Activated CD4-positive, alpha-beta memory T cell treated with anti-CD3 and anti-CD28 coated beads for 36 hours (primary cell): ENCODE results near the gene EPB41L5. TPM values are rescaled to one million over a fixed set of nuclear protein-coding genes. Genes with fewer than 3 reads are reported as not detected.

Experiments
- CTCF ChIA-PET: fragments of 350-600 bp; sonication (Branson Sonifier 250); formaldehyde crosslinking; loops from one replicate; lab custom pipeline; 2021; ENCODE audit warnings: antibody characterized with exemption, inconsistent platforms; lab: Charles Lee
- POLR2A ChIA-PET: fragments of 350-600 bp; sonication (Branson Sonifier 250); formaldehyde crosslinking; loops from one replicate; lab custom pipeline; 2021; ENCODE audit warnings: antibody characterized with exemption; lab: Charles Lee
- DNase-seq: peaks from one replicate; pipeline ENCODE4 v3.0.0-alpha.2; 2020
- H3K27ac Mint-ChIP-seq: one replicate; pipeline ENCODE4 v1.8.0; 2021; ENCODE audit warnings: mixed read lengths
- H3K27me3 Mint-ChIP-seq: one replicate; pipeline ENCODE4 v1.8.0; 2021; ENCODE audit warnings: mixed read lengths
- H3K36me3 Mint-ChIP-seq: one replicate; pipeline ENCODE4 v1.8.0; 2021; ENCODE audit warnings: mixed read lengths
- H3K4me1 Mint-ChIP-seq: one replicate; pipeline ENCODE4 v1.8.0; 2021; ENCODE audit warnings: low read depth, mixed read lengths
- H3K4me3 Mint-ChIP-seq: one replicate; pipeline ENCODE4 v1.8.0; 2021; ENCODE audit warnings: mild to moderate bottlenecking, mixed read lengths
- H3K9me3 Mint-ChIP-seq: one replicate; pipeline ENCODE4 v1.8.0; 2021; ENCODE audit warnings: mixed read lengths
- intact Hi-C: fragments of 100-400 bp; cut with micrococcal nuclease; formaldehyde crosslinking; loops from one replicate; pipeline ENCODE4 v1.15.1; 2023
- total RNA-seq, 2 experiments: library from RNA; stranded (reverse); gene quantifications; one replicate each; pipeline ENCODE4 v1.2.3, GENCODE V29; 2021

EPB41L5 gene
- total RNA-seq, 2 experiments from 2014 or later = 2.5 to 2.7 TPM

DNA sequence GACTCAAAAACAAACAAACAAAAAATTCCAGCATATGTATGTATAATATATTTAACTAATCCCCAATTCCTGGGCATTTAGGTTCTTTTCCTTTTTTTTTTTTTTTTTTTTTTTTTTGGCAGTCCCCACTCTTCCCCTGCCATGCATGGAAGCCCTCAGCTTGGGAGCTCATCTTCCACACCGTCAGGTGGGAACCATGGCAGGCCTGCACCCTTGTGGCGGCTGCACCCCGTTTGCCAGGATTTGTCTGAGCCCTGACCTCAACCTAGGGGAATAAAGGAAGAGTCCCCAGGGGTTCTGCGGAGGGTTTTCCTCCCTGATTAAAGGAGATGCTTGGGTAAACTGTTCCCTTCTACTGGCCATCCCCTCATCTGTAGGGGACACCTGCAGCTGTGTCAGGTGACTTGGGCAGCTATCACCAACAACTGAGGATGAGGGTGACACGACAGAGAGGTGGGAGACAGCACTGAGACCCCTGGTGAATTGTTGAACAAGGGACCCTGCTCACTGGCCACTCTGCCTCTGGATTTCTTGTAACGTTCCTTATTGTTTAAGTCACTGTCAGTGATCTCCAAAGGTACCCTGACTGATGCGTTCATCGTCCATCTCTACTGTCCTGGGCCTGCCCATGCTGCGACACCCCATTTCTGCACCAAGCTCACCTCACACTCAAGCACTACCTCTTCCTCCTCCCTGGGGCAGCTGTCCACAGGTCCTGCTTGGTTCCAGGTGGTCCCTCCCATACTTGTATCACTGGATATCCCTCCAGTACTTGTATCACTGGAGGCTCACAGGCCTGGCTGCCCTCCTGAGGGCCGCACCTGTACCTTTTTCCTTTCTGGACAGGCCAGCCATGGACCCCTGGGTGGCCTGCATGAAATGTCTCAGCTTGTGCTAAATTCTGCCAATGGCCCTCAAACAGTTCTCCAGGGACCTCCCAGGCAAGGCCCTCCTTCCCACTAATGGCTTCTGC lies 195.8 kb downstream of the EPB41L5 start:
- Mint-ChIP-seq H3K4me3 (no peak overlapping the region), H3K27me3 (no peaks in the 10 kb centered on the region), H3K27ac (no peak overlapping the region), H3K9me3 (no peaks in the 10 kb centered on the region), H3K36me3 (no peaks in the 10 kb centered on the region), H3K4me1 (no peaks in the 10 kb centered on the region)
- ChIA-PET CTCF (interaction anchor here (0.8 to 2.9 kb wide), 3 partner anchors 11 to 104 kb away, joined by 3 to 14 read pairs (median 6); no protein-coding TSS in a partner anchor), POLR2A (no interaction called here)
- no peak for DNase-seq
- intact Hi-C loops = no loop called here

DNA sequence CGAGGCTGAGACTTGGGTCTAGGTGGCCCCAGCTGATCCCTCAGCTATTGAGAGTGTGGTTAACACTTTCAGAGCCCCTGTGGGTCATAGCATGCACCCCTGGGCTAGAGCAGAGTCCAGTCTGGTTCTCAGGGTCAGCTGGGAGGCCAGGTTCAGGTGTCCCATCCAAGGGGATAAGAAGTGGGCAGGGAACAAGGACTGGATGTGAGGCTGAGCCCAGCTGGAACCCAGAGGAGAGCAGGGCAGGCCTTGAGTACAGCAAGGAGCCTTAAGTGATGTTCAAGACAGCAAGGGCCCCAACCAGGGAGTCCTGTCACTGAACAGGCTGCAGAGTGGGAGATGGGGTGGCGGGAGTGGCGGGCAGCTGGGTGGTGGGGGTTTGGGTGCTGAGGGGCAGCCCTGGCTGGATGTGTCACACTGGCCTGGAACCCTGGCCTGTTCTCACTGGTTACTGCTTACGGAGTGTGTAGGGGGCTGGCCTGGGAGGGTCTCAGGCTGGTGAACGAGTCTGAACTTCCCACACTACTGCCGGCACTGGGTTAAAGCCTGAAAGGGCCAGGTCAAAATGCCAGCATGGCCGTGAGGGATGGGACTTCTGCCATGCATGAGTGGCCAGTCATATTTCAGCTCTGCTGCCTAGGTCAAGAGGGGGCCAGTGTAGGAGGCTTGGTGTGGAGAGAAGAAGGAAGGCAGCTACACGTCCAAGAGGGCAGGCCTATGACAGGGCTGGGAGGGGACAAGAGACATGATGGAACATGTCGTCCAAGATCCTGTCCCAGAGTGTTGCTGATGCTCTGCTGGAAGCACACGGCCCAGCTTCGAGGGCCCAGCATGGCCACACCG lies 196.8 kb downstream of the EPB41L5 start:
- ChIA-PET POLR2A (no interaction called here), CTCF (interaction anchor here (1.0 kb wide), 2 partner anchors 31 to 103 kb away, joined by 3 read pairs; no protein-coding TSS in a partner anchor)
- Mint-ChIP-seq H3K36me3 (no peaks in the 10 kb centered on the region), H3K27me3 (no peaks in the 10 kb centered on the region), H3K9me3 (no peaks in the 10 kb centered on the region), H3K4me3 (no peak overlapping the region), H3K4me1 (no peaks in the 10 kb centered on the region), H3K27ac (peak overlapping the region; percentile 44)
- no peak for DNase-seq
- intact Hi-C loops = no loop called here

DNA sequence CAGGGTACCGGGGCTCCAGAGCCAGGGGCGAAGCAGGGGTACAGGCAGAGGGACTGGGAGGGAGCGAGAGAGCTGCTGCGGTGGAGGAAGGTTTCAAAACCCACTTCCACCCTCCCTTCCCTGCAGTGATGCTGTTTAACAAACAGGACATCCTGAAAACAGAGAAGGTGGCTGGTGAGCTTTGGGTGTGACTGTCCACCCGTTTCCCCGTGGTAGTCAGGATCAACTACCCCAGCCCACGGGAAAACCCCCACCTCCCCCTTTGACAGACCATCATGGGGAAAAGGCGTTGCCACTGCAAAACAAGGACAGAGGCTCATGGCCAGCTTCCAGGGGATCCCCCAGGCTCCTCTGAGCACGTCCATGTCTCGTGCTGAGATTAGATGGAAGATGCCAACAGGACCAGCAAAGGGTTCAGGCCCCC lies 197.4 kb downstream of the EPB41L5 start:
- H3K4me3 Mint-ChIP-seq = no peak overlapping the region
- POLR2A ChIA-PET = no interaction called here
- DNase-seq = peak; percentile 27

DNA sequence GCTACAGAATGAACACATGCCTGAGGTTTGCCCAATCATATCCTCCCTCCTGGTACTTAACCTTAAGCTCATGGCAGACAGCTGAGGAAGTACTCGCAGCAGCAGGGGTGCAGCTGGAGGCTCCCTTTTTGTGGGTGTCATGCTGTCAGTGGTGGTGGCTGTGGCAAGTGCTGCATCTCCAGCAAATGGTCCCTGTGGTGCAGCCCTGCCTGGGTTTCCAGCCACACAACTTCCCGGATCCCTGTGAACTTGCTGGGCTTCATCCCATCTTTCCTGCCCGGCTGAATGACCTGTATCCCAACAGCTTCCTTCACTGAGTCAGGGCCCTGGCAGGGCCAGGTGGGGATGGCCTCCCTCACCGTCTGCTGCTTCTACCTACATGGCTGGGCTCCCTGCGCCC lies 205.3 kb downstream of the EPB41L5 start:
- no peak for DNase-seq
- ChIA-PET CTCF (interaction anchor here (1.1 to 3.2 kb wide), 4 partner anchors 11 to 95 kb away, joined by 3 to 14 read pairs (median 5); no protein-coding TSS in a partner anchor), POLR2A (no interaction called here)
- peaks cover 13% of the 10 kb centered on the region for H3K9me3 Mint-ChIP-seq
- peaks cover 30% of the 10 kb centered on the region for H3K4me1 Mint-ChIP-seq
- no peak overlapping the region for H3K27ac Mint-ChIP-seq
- no peak overlapping the region for H3K4me3 Mint-ChIP-seq
- H3K27me3 Mint-ChIP-seq = no peaks in the 10 kb centered on the region
- intact Hi-C loops = no loop called here
- peaks cover 48% of the 10 kb centered on the region for H3K36me3 Mint-ChIP-seq

More for the DNA sequence above, 197.4 kb downstream of the EPB41L5 start:
- intact Hi-C loops = no loop called here
- no peaks in the 10 kb centered on the region for H3K4me1 Mint-ChIP-seq
- H3K36me3 Mint-ChIP-seq = no peaks in the 10 kb centered on the region
- CTCF ChIA-PET = interaction anchor here (1.0 kb wide), 2 partner anchors 32 to 103 kb away, joined by 3 read pairs; no protein-coding TSS in a partner anchor
- no peaks in the 10 kb centered on the region for H3K9me3 Mint-ChIP-seq
- no peaks in the 10 kb centered on the region for H3K27me3 Mint-ChIP-seq
- peak overlapping the region; percentile 44 for H3K27ac Mint-ChIP-seq

DNA sequence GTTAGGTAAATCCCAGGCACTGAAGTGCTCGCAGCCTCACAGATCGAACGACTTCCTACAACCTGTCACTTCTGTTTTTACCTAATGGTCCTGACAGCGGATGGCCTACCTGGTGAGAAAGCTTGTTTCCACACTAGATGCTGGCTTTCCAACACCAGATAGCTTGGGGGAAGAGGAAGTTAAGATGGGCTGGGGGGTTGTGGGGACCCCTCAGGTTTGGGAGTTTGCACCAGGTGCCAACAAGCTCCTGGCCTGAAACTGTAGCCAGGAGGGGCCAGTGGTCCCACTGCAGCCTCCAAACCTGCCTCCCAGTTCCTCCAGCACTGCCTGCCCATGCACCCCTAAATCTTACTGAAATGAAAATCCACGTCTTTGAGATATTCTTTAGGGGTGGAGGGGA lies 206.4 kb downstream of the EPB41L5 start:
- Mint-ChIP-seq H3K27ac (no peak overlapping the region), H3K27me3 (no peaks in the 10 kb centered on the region), H3K9me3 (peaks cover 13% of the 10 kb centered on the region), H3K4me3 (no peak overlapping the region), H3K4me1 (peaks cover 36% of the 10 kb centered on the region), H3K36me3 (peaks cover 48% of the 10 kb centered on the region)
- DNase-seq = no peak
- ChIA-PET POLR2A (interaction anchor here (1.2 kb wide), 1 partner anchor 43 kb away, joined by 3 read pairs; no protein-coding TSS in a partner anchor), CTCF (interaction anchor here (1.6 to 3.2 kb wide), 3 partner anchors 12 to 94 kb away, joined by 7 to 14 read pairs (median 11); no protein-coding TSS in a partner anchor)
- intact Hi-C loops = no loop called here

DNA sequence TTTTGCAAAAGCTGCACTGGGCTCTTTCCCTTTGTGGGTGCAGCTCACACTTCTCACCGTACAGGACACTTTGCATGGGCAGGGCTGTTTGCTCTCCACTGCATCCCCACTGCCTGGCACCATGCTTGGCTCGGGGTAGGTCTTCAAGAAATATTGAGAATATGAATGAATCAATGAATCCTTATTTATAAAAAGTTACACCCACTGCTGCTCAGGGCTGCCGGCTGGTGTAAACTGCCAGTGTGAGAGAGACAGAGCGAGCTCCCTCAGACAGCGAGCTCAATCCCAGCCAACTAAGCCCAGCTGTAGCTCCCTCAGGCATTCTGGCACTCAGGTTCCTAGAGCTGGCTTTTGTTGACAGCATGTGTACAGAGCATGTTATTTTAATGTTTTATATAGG lies 206.9 kb downstream of the EPB41L5 start:
- CTCF ChIA-PET = interaction anchor here (1.6 to 3.2 kb wide), 3 partner anchors 13 to 93 kb away, joined by 7 to 14 read pairs (median 11); no protein-coding TSS in a partner anchor
- Mint-ChIP-seq H3K27ac (no peak overlapping the region), H3K27me3 (no peaks in the 10 kb centered on the region), H3K4me1 (peaks cover 41% of the 10 kb centered on the region), H3K4me3 (no peak overlapping the region), H3K36me3 (peaks cover 48% of the 10 kb centered on the region), H3K9me3 (peaks cover 13% of the 10 kb centered on the region)
- intact Hi-C loops = no loop called here
- DNase-seq = no peak
- POLR2A ChIA-PET = interaction anchor here (1.2 kb wide), 1 partner anchor 43 kb away, joined by 3 read pairs; no protein-coding TSS in a partner anchor

DNA sequence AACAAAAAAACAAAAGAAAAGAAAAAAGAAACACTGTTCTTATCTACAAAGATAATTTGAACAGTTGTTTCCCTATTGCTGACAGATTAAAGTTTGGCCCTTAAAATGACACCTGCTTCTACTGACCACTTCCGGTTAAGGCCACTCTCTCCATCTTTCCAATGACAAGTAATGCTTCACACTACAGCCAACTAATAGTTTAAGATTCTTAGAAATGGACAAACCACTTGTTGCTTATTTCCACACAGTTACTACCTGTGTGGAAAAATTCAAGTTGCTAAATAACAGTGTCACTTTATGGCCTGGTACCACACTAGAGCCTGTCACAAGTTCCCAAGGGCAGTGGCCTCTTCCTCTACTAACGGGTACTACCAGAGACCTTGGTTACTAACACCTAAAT lies 207.9 kb downstream of the EPB41L5 start:
- Mint-ChIP-seq H3K9me3 (peaks cover 13% of the 10 kb centered on the region), H3K4me1 (peaks cover 43% of the 10 kb centered on the region), H3K4me3 (no peak overlapping the region), H3K36me3 (peaks cover 48% of the 10 kb centered on the region), H3K27me3 (no peaks in the 10 kb centered on the region), H3K27ac (no peak overlapping the region)
- no peak for DNase-seq
- intact Hi-C loops = no loop called here
- ChIA-PET POLR2A (interaction anchor here (1.2 kb wide), 1 partner anchor 44 kb away, joined by 3 read pairs; no protein-coding TSS in a partner anchor), CTCF (interaction anchor here (3.2 kb wide), 1 partner anchor 14 kb away, joined by 14 read pairs; no protein-coding TSS in a partner anchor)

DNA sequence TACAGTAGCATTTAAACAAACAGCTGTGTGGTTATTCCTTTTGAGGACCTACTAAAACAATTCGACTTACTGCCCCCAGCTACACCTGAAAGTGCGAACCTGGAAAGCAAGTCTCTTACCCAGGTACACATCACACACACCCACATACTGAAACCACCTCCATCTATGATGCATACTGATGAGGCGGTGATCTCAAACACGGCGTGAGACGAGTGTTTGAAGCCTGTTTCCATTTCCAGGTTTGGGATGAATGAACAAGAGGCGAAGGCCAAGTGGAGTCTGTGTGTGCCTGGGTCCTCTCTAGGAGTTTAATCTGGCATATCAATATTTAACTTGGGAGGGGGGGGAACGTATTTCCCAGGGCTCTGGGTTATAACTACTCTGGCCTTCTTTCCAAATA lies 208.7 kb downstream of the EPB41L5 start:
- intact Hi-C loops = loop anchor here (2.0 kb wide), 1 partner anchor 65 kb away; no protein-coding TSS in a partner anchor
- Mint-ChIP-seq H3K36me3 (peaks cover 44% of the 10 kb centered on the region), H3K4me3 (peak overlapping the region; percentile 71), H3K4me1 (peaks cover 43% of the 10 kb centered on the region), H3K27me3 (no peaks in the 10 kb centered on the region), H3K27ac (peak overlapping the region; percentile 52), H3K9me3 (peaks cover 10% of the 10 kb centered on the region)
- POLR2A ChIA-PET = interaction anchor here (2.3 kb wide), 1 partner anchor 11 kb away, joined by 9 read pairs; no protein-coding TSS in a partner anchor
- CTCF ChIA-PET = interaction anchor here (0.6 to 3.2 kb wide), 3 partner anchors 14 to 91 kb away, joined by 3 to 14 read pairs (median 3); no protein-coding TSS in a partner anchor
- DNase-seq = peak; percentile 42

DNA sequence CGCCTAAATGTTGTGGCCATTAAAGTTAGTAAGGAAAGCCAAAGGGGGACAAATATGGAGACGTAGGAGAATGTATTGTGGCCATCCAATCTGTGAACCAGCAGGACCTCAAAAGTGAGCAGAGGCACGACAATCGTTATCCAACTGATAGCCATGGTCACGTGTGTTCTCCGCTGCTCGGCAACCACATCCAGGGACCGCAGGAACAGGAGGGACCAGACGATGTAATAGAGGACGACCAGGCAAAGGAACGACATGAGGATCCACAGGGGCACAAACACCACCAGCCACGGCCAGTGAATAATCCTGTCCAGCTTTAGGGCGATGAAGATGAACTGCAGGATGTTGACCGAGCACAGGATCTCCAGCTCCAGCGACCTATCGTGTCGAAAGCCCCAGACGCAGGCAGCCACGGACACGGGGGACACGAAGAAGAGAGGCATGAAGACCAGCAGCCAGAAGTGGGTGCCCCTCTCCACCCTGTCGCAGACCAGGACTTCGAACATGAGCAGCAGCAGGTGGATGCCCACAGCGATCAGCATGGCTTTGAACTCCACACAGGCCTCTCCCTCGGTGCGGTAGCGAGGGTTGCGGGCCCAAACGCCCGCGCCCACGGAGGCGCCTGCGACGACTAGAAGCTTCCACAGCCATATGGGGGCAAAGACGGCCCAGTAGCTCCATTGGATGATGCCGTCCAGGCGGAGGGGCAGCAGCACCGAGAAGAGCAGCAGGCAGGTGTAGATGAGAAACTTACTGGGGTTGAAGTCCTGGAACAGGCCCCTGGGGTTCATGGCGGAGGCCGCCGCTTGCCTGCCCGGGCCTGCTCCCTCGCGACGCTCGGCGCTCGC lies 209.5 kb downstream of the EPB41L5 start:
- H3K4me3 Mint-ChIP-seq = peak overlapping the region; percentile 71
- H3K36me3 Mint-ChIP-seq = peaks cover 39% of the 10 kb centered on the region
- H3K9me3 Mint-ChIP-seq = peaks cover 6% of the 10 kb centered on the region
- H3K4me1 Mint-ChIP-seq = peaks cover 50% of the 10 kb centered on the region
- peak overlapping the region; percentile 81 for H3K27ac Mint-ChIP-seq
- intact Hi-C loops = loop anchor here (1.0 to 2.0 kb wide), 5 partner anchors 10 to 463 kb away; partner anchors contain the start of genes PTPN4 and RALB
- ChIA-PET POLR2A (interaction anchor here (1.0 to 2.3 kb wide), 4 partner anchors 10 to 64 kb away, joined by 3 to 9 read pairs (median 3); partner anchors contain the start of gene RALB), CTCF (interaction anchor here (1.0 to 1.9 kb wide), 5 partner anchors 10 to 90 kb away, joined by 3 to 16 read pairs (median 5); no protein-coding TSS in a partner anchor)
- no peaks in the 10 kb centered on the region for H3K27me3 Mint-ChIP-seq
- peak; percentile 10 for DNase-seq
